A549 treated with Mapracorat at 1 μM for 4 hours (cell line): Measurements from ENCODE around the gene DNAI2. TPM values are rescaled to one million over a fixed set of nuclear protein-coding genes. Genes with fewer than 3 reads are reported as not detected.

Experiments
- total RNA-seq: library from RNA; stranded (reverse); fragments of 200-300 nt; extraction: Qiagen RNA extraction; gene quantifications from 5 replicates; pipeline ENCODE4 v1.2.3, GENCODE V29; 2022

DNAI2 gene, protein sequence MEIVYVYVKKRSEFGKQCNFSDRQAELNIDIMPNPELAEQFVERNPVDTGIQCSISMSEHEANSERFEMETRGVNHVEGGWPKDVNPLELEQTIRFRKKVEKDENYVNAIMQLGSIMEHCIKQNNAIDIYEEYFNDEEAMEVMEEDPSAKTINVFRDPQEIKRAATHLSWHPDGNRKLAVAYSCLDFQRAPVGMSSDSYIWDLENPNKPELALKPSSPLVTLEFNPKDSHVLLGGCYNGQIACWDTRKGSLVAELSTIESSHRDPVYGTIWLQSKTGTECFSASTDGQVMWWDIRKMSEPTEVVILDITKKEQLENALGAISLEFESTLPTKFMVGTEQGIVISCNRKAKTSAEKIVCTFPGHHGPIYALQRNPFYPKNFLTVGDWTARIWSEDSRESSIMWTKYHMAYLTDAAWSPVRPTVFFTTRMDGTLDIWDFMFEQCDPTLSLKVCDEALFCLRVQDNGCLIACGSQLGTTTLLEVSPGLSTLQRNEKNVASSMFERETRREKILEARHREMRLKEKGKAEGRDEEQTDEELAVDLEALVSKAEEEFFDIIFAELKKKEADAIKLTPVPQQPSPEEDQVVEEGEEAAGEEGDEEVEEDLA
- total RNA-seq = not detected in 5 replicates

DNA sequence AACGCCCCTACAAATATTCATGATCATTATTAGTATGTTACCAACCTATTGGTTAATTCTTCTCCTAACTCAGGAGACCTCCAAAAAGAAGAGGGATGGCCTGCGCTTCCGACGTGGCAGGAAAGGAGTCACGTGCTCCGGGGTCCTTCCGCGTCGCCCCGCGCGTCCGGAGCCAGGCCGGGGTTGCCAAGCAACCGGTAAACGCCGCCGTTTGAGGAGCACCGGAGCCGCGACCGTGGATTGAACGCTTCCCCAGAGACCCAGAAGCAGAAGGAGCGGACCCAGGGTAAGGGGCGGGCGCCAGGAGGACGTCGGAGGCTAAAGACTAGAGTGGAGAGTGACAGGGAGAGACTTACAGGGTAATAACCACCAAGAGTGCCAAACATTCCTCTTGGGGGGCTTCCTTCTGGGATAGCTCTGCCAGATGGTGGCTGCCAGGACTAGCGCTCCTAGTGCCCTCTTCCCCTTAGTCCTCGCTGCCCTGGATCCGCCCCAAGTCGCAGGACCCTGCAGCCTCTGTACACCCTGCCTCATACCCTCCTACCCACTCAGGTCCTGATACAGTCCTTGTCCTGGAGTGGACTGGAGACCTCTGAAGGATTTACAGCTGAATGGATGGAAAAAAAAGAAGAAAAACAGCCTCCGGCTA, at the start of gene DNAI2:
DNAI2 (plus strand) TSS at position 175 of the 649 bp plus-strand sequence. CDS start 7,584 bp downstream, outside the sequence.

DNA sequence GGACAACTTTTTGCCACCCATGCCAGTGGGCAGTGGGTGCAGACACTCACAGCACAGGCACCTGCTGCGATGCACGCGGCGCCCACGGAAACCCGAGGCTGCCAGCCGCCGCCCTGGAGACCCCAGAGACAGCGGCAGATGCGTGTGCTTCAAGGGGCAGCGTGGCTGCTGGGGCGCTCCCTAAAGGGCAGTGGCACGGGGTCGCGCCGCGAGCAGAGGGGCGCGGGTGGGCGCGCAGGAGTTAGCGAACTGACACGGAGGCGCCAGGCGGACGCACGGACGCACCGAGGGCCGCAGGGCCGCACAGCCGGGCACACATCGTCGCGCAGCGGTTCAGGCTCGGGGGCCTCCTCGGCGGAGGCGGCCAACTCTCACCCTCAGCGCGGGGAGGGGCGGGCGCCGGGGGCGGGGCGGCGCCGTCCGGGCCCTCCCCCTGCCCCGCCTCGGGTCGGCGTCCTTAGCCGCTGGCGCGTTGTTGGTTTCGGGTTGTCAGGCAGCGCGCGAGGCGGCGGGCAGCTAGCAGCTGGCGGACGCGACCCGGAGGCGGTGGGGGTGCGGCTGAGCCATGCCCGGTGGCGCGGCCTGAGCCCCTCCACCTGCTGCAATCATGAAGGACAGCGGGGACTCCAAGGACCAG, 51.8 kb downstream of the DNAI2 start, which contains the start of gene KIF19:
KIF19 (plus strand) TSS at position 484 of the 637 bp plus-strand sequence; CDS start at position 608, 124 bp downstream.

DNA sequence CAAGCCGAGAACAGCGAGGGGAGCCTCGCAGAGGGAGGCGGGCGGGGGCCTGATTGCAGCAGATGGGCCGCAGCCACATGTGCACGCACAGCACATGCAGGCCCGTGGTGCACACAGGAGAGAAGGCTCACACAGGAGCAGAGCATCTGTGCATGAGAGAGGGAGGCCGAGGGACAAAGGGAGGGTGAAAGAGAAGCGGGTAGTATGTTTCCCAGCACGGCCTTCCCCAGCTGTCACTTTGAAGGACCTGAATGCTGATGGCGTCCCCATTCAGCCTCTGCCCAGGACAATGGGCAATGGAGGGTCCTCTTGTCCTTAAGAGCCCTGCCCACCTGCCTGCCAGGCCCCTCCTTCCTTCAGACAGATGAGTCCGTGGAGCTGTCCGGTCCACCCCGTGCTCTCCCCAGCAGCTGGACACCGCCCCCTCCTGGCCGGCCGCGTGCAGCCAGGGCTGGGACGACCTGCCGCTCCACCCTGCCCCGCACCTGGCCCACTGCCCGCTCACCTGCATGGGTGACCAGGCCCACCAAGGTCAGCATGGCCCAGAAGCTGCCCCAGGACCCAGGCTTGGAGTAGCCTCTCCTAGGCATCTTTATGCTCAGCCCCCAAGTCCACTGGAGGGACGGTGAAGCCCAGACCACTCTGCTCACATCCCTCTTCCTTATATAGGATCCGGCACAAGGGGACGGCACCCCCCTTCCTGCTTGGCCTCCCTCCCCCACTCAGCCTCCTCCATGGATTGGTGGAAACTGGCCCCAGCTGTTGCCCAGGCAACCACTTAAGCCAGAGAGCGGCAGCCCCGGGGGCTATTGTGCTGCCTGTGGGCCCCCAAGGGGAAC, 87.4 kb downstream of the DNAI2 start, which contains the start of gene BTBD17:
BTBD17 (minus strand) TSS at position 639 of the 839 bp plus-strand sequence; CDS start at position 590, 49 bp downstream.

Other genes starting within 250 kb of the DNAI2 start
- 2,688 to 3,729 TPM (median 2,866 TPM) in 5 replicates for gene RPL38, start 70.6 kb upstream of the DNAI2 start, total RNA-seq
- 1.7 to 3.6 TPM (median 1.9 TPM) in 5 replicates for gene TTYH2, start 60.7 kb upstream of the DNAI2 start, total RNA-seq
- gene KIF19, start 52.0 kb downstream of the DNAI2 start, total RNA-seq = 0.05 to 0.14 TPM (median 0.09 TPM) in 3 of 5 replicates, not detected in the others
- 0.08 TPM in 1 of 5 replicates, not detected in the others for gene BTBD17, start 87.6 kb downstream of the DNAI2 start, total RNA-seq
- gene GPR142, start 93.3 kb downstream of the DNAI2 start, total RNA-seq = not detected in 5 replicates
- gene GPRC5C, start 157.9 kb downstream of the DNAI2 start, total RNA-seq = 40.7 to 67.4 TPM (median 60.7 TPM) in 5 replicates
- gene CD300A, start 192.4 kb downstream of the DNAI2 start, total RNA-seq = 0.22 TPM in 1 of 5 replicates, not detected in the others